ENCODE results near the gene MOGAT3. TPM values are rescaled to one million over a fixed set of nuclear protein-coding genes. Genes with fewer than 3 reads are reported as not detected.

The MOGAT3 gene, protein sequence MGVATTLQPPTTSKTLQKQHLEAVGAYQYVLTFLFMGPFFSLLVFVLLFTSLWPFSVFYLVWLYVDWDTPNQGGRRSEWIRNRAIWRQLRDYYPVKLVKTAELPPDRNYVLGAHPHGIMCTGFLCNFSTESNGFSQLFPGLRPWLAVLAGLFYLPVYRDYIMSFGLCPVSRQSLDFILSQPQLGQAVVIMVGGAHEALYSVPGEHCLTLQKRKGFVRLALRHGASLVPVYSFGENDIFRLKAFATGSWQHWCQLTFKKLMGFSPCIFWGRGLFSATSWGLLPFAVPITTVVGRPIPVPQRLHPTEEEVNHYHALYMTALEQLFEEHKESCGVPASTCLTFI
- not detected in 3 replicates for total RNA-seq

- Mint-ChIP-seq H3K4me1 (peaks cover 2% of the 10 kb centered on the region), H3K27me3 (ENCODE audit: low read depth) (peaks cover 56% of the 10 kb centered on the region), H3K27ac (no peak within 1 kb of the TSS), H3K9me3 (no peaks in the 10 kb centered on the region), H3K4me3 (peak within 1 kb of the TSS; percentile 34), H3K36me3 (peaks cover 5% of the 10 kb centered on the region)
- TF ChIP-seq CTCF (IDR thresholded peaks at IDR 0.05; ENCODE audit: unreplicated experiment): no peak
- no peak for DNase-seq (ENCODE audit: low spot score in 2 of 2, unreplicated experiment in 2 of 2)
These were observed at the start of gene MOGAT3 for GRCh38 chr7:101200862-101201599. Gene MOGAT3, minus strand, starts transcription at chr7:101201036. Its CDS starts 182 bp downstream, at chr7:101200854.

DNA sequence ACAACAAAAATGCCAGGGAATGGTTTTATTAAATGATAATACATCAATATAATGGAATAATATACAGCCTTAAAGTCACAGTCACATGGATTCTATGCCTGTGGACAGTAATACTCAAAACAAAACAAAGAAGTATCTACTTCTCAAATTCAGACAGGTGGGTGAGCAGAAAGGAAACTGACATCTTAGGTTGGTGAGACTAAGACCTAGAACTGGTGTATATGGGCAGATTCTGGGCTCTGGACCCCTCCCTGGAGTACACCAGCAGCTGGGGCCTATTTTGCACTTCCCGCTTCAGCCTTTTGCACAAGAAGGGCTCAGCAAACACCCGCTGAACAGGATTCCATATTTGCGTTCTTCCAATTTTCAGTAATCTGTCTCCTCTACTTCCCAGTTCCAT lies 49.5 kb upstream of the MOGAT3 start:
- Mint-ChIP-seq H3K4me3 (peak overlapping the region; percentile 99), H3K27me3 (ENCODE audit: low read depth) (no peaks in the 10 kb centered on the region), H3K4me1 (peaks cover 26% of the 10 kb centered on the region), H3K9me3 (no peaks in the 10 kb centered on the region), H3K36me3 (peaks cover 9% of the 10 kb centered on the region), H3K27ac (peak overlapping the region; percentile 2)
- no peak for TF ChIP-seq CTCF (IDR thresholded peaks at IDR 0.05; ENCODE audit: unreplicated experiment)
- no peak for DNase-seq (ENCODE audit: low spot score in 2 of 2, unreplicated experiment in 2 of 2)

DNA sequence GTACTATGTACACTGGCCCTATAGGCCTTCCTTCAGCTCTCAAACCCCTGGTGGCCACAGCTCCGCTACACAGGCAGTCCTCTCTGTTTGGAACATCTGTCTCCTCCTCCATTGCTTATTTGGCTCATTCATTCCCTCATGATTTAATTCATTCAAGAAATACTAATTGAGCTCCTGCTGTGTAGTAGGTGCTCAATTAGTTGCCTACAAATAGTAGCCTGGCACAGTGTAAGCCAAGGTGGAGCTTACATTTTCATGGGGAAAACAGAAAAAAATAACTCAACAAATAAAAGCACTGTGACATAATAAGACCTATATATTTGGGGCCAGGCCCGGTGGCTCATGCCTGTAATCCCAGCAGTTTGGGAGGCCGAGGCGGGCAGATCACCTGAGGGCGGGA lies 47.4 kb upstream of the MOGAT3 start:
- Mint-ChIP-seq H3K4me1 (peaks cover 37% of the 10 kb centered on the region), H3K27ac (no peak overlapping the region), H3K4me3 (no peak overlapping the region), H3K9me3 (no peaks in the 10 kb centered on the region), H3K36me3 (peaks cover 10% of the 10 kb centered on the region), H3K27me3 (ENCODE audit: low read depth) (no peaks in the 10 kb centered on the region)
- no peak for DNase-seq (ENCODE audit: low spot score in 2 of 2, unreplicated experiment in 2 of 2)
- TF ChIP-seq CTCF (IDR thresholded peaks at IDR 0.05; ENCODE audit: unreplicated experiment): no peak

- TF ChIP-seq CTCF (IDR thresholded peaks at IDR 0.05; ENCODE audit: unreplicated experiment): no peak
- Mint-ChIP-seq H3K4me1 (peaks cover 22% of the 10 kb centered on the region), H3K27ac (peak overlapping the region; percentile 98), H3K36me3 (peaks cover 10% of the 10 kb centered on the region), H3K4me3 (peak overlapping the region; percentile 98), H3K27me3 (ENCODE audit: low read depth) (no peaks in the 10 kb centered on the region), H3K9me3 (no peaks in the 10 kb centered on the region)
- DNase-seq (ENCODE audit: low spot score in 2 of 2, unreplicated experiment in 2 of 2): no peak
These were observed 44.4 kb upstream of the MOGAT3 start for GRCh38 chr7:101245147-101245668.

GRCh38 chr7:101244375-101245146 lies 43.7 kb upstream of the MOGAT3 start, which contains the start of gene FIS1:
Gene FIS1, minus strand, starts transcription at chr7:101245081. Its CDS starts 77 bp downstream, at chr7:101245004.
- Mint-ChIP-seq H3K36me3 (peaks cover 8% of the 10 kb centered on the region), H3K9me3 (no peaks in the 10 kb centered on the region), H3K4me1 (peaks cover 20% of the 10 kb centered on the region), H3K27me3 (ENCODE audit: low read depth) (no peaks in the 10 kb centered on the region), H3K27ac (peak within 1 kb of the TSS; percentile 98), H3K4me3 (peak within 1 kb of the TSS; percentile 98)
- peak; percentile 86 for TF ChIP-seq CTCF (IDR thresholded peaks at IDR 0.05; ENCODE audit: unreplicated experiment)
- peak; percentile 92 to 94 for DNase-seq (ENCODE audit: low spot score in 2 of 2, unreplicated experiment in 2 of 2)
